Thyroid gland (tissue), 4 donors: ENCODE measurements around the gene FAXC. TPM values are rescaled to one million over a fixed set of nuclear protein-coding genes. Genes with fewer than 3 reads are reported as not detected.

Source experiments
- DNase-seq, 2 donors: peaks; one replicate each; pipeline ENCODE4 v3.0.0-alpha.2; 2019
- H3K27ac ChIP-seq, 3 donors: fragments of 200-600 bp; sonication (generic); 1 replicate in 2 of 3; 2 replicates in 1 of 3; pipeline ENCODE4 v1.5.1; 2016 to 2019; ENCODE audit warnings: mild to moderate bottlenecking in 1 of 3, moderate library complexity in 1 of 3
- H3K27me3 ChIP-seq: fragments of 200-600 bp; sonication (generic); one replicate; pipeline ENCODE4 v1.5.1; 2019
- H3K36me3 ChIP-seq, 2 donors: fragments of 200-600 bp; sonication (generic); one replicate each; pipeline ENCODE4 v1.5.1; 2016 to 2019
- H3K4me1 ChIP-seq, 2 donors: fragments of 200-600 bp; sonication (generic); one replicate each; pipeline ENCODE4 v1.5.1; 2017 to 2019
- H3K4me3 ChIP-seq, 3 donors: fragments of 200-600 bp; sonication (generic); replicated peaks in 1 of 3; 1 replicate in 2 of 3; 2 replicates in 1 of 3; pipeline ENCODE4 v1.5.1; 2016; ENCODE audit warnings: mild to moderate bottlenecking in 1 of 3
- H3K9me3 ChIP-seq: fragments of 200-600 bp; sonication (generic); one replicate; pipeline ENCODE4 v1.5.1; 2017
- POLR2A ChIP-seq, 2 donors: fragments of 450-650 bp; IDR thresholded peaks; one replicate each; pipeline ENCODE4 v1.6.1; 2017; ENCODE audit warnings: antibody characterized with exemption in 2 of 2, mild to moderate bottlenecking in 2 of 2, moderate library complexity in 1 of 2
- WGBS, 2 donors: methylation state at CpG; one replicate each; pipeline ENCODE4 v1.1.5; 2017; 5-methylcytosine and 5-hydroxymethylcytosine counted together
- intact Hi-C: fragments of 100-400 bp; cut with DNase I; formaldehyde crosslinking; loops from one replicate; pipeline ENCODE4 v1.15.1; 2023
- total RNA-seq, 4 donors: library from RNA; depleted of rRNA; stranded (reverse); fragments of >200 nt; gene quantifications; one replicate each; pipeline ENCODE4 v1.2.3, GENCODE V29; 2016
- TF ChIP-seq, protein P1 (sequence below), 6 experiments: fragments of 200-600 bp in 3 of 6; fragments of 450-650 bp in 3 of 6; sonication (generic) in 3 of 6; IDR thresholded peaks; one replicate each; pipeline ENCODE4 v1.5.1; 2016 to 2019; ENCODE audit warnings: antibody characterized with exemption in 6 of 6, mild to moderate bottlenecking in 2 of 6, inconsistent platforms in 1 of 6, moderate library complexity in 1 of 6

Gene FAXC
- total RNA-seq, 4 donors from 2014 or later, result 0.71 to 6.4 (median 3.4) TPM

DNA sequence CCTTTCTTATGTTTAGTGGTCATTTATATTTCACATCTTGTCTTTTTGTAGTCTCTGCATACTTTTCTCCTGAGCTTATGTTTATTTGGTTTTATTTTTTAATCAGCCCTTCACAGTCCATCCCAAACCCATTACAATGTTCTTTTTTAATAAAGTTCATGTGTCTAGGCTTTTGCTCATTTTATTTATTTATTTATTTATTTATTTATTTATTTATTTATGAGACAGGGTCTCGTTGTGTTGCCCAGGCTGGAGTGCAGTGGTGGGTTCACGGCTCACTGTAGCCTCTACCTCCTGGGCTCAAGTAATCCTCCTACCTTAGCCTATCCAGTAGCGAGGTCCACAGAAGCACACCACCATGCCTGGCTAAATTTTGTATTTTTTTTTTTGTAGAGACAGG is 41.4 kb upstream of the FAXC start:
- H3K9me3 ChIP-seq, result no peaks in the 10 kb centered on the region

GRCh38 chr6:99384507-99384906 is 35.0 kb upstream of the FAXC start:
- Histone ChIP-seq H3K4me1 (no peaks in the 10 kb centered on the region), H3K4me3 (no peak overlapping the region), H3K27ac (no peak overlapping the region), H3K27me3 (no peaks in the 10 kb centered on the region), H3K36me3 (no peaks in the 10 kb centered on the region), H3K9me3 (no peaks in the 10 kb centered on the region)
- intact Hi-C loops, result no loop called here
- WGBS, 2 donors, result 92 to 97% methylated on average over 3 of the region's 3 CpGs
- TF ChIP-seq, protein P1, sequence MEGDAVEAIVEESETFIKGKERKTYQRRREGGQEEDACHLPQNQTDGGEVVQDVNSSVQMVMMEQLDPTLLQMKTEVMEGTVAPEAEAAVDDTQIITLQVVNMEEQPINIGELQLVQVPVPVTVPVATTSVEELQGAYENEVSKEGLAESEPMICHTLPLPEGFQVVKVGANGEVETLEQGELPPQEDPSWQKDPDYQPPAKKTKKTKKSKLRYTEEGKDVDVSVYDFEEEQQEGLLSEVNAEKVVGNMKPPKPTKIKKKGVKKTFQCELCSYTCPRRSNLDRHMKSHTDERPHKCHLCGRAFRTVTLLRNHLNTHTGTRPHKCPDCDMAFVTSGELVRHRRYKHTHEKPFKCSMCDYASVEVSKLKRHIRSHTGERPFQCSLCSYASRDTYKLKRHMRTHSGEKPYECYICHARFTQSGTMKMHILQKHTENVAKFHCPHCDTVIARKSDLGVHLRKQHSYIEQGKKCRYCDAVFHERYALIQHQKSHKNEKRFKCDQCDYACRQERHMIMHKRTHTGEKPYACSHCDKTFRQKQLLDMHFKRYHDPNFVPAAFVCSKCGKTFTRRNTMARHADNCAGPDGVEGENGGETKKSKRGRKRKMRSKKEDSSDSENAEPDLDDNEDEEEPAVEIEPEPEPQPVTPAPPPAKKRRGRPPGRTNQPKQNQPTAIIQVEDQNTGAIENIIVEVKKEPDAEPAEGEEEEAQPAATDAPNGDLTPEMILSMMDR (IDR thresholded peaks at IDR 0.05), result no peak
- TF ChIP-seq POLR2A (IDR thresholded peaks at IDR 0.05), result no peak
- DNase-seq, result no peak

More for the DNA sequence above, 41.4 kb upstream of the FAXC start:
- Histone ChIP-seq H3K27me3 (no peaks in the 10 kb centered on the region), H3K4me1 (no peaks in the 10 kb centered on the region), H3K27ac (no peak overlapping the region), H3K36me3 (no peaks in the 10 kb centered on the region), H3K4me3 (no peak overlapping the region)
- intact Hi-C loops, result no loop called here
- TF ChIP-seq POLR2A (IDR thresholded peaks at IDR 0.05), result no peak
- TF ChIP-seq, protein P1 (IDR thresholded peaks at IDR 0.05), result no peak
- WGBS, 2 donors, result 94 to 97% methylated on average over 3 of the region's 3 CpGs
- no peak for DNase-seq

DNA sequence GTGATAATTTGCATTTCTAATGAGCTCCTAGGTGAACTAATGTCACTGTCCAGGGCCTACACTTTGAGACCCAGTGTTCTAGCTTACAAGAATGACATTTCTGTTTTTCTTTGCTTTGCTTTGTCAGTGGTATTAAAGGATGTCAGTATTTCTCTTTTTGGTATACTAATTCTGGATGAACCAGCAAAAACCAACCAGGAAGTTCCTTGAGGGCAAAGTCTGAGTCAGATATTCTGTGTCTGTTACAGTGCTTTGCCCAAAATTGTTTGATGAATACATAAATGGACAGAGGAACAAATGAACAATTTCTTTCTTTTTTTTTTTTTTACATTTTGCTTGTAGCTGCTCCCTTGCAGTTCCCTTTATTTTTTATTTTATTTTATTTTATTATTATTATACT is 29.2 kb upstream of the FAXC start:
- intact Hi-C loops, result no loop called here
- no peaks in the 10 kb centered on the region for H3K9me3 ChIP-seq
- TF ChIP-seq POLR2A (IDR thresholded peaks at IDR 0.05), result no peak
- TF ChIP-seq, protein P1 (IDR thresholded peaks at IDR 0.05), result no peak
- H3K27ac ChIP-seq, result no peak overlapping the region
- H3K36me3 ChIP-seq, result no peaks in the 10 kb centered on the region
- DNase-seq, result no peak
- no peaks in the 10 kb centered on the region for H3K27me3 ChIP-seq
- H3K4me3 ChIP-seq, result no peak overlapping the region
- H3K4me1 ChIP-seq, result no peaks in the 10 kb centered on the region

- Histone ChIP-seq H3K4me3 (no peak overlapping the region), H3K9me3 (no peaks in the 10 kb centered on the region), H3K4me1 (no peaks in the 10 kb centered on the region), H3K27ac (no peak overlapping the region), H3K27me3 (no peaks in the 10 kb centered on the region), H3K36me3 (no peaks in the 10 kb centered on the region)
- no peak for DNase-seq
- intact Hi-C loops, result no loop called here
- TF ChIP-seq, protein P1 (IDR thresholded peaks at IDR 0.05), result no peak
- no peak for TF ChIP-seq POLR2A (IDR thresholded peaks at IDR 0.05)
Measured at GRCh38 chr6:99369533-99369932, 20.1 kb upstream of the FAXC start.

GRCh38 chr6:99366852-99367251 is 17.4 kb upstream of the FAXC start:
- H3K27ac ChIP-seq, result no peak overlapping the region
- H3K9me3 ChIP-seq, result no peaks in the 10 kb centered on the region
- H3K4me3 ChIP-seq, result no peak overlapping the region
- intact Hi-C loops, result no loop called here
- no peaks in the 10 kb centered on the region for H3K36me3 ChIP-seq
- no peak for TF ChIP-seq POLR2A (IDR thresholded peaks at IDR 0.05)
- TF ChIP-seq, protein P1 (IDR thresholded peaks at IDR 0.05), result no peak
- no peak for DNase-seq
- WGBS, 2 donors, result 95 to 96% methylated on average over 2 of the region's 2 CpGs
- H3K4me1 ChIP-seq, result no peaks in the 10 kb centered on the region
- H3K27me3 ChIP-seq, result no peaks in the 10 kb centered on the region
